Suprapubic skin (tissue), 4 donors: ENCODE measurements around the gene MUC16. TPM values are rescaled to one million over a fixed set of nuclear protein-coding genes. Genes with fewer than 3 reads are reported as not detected.
A peak's percentile ranks its signal among the peaks of the same experiment; 100 is the strongest.

Source experiments
- DNase-seq, 2 donors: peaks; one replicate each; pipeline ENCODE4 v3.0.0-alpha.2; 2019; ENCODE audit warnings: low spot score in 2 of 2
- H3K27ac ChIP-seq: fragments of 200-600 bp; sonication (generic); one replicate; pipeline ENCODE4 v1.5.1; 2019
- H3K27me3 ChIP-seq: fragments of 200-600 bp; sonication (generic); one replicate; pipeline ENCODE4 v1.5.1; 2019
- H3K36me3 ChIP-seq: fragments of 200-600 bp; sonication (generic); one replicate; pipeline ENCODE4 v1.5.1; 2019
- H3K4me1 ChIP-seq: fragments of 200-600 bp; sonication (generic); one replicate; pipeline ENCODE4 v1.5.1; 2019
- H3K4me3 ChIP-seq: fragments of 200-600 bp; sonication (generic); one replicate; pipeline ENCODE4 v1.5.1; 2019; ENCODE audit warnings: mild to moderate bottlenecking
- H3K9me3 ChIP-seq: fragments of 200-600 bp; sonication (generic); one replicate; pipeline ENCODE4 v1.5.1; 2019
- CTCF ChIP-seq, 2 donors: fragments of 200-600 bp in 1 of 2; fragments of 450-650 bp in 1 of 2; sonication (generic) in 1 of 2; IDR thresholded peaks; one replicate each; pipeline ENCODE4 v1.5.1; 2016 to 2019; ENCODE audit warnings: antibody characterized with exemption in 2 of 2, mild to moderate bottlenecking in 1 of 2, moderate library complexity in 1 of 2
- EP300 ChIP-seq: sonication (generic); formaldehyde crosslinking; IDR thresholded peaks from one replicate; pipeline ENCODE4 v1.6.1; 2017; ENCODE audit warnings: antibody characterized with exemption
- POLR2A ChIP-seq, 2 donors: fragments of 450-650 bp; IDR thresholded peaks; one replicate each; pipeline ENCODE4 v1.6.1; 2017; ENCODE audit warnings: antibody characterized with exemption in 2 of 2, mild to moderate bottlenecking in 2 of 2, moderate library complexity in 2 of 2
- POLR2AphosphoS5 ChIP-seq, 3 donors: sonication (generic); formaldehyde crosslinking; IDR thresholded peaks; one replicate each; pipeline ENCODE4 v1.6.1; 2017; ENCODE audit warnings: antibody characterized with exemption in 3 of 3
- WGBS: methylation state at CpG from one replicate; pipeline ENCODE4 v1.1.5; 2018; 5-methylcytosine and 5-hydroxymethylcytosine counted together
- total RNA-seq, 4 donors: library from RNA; depleted of rRNA; stranded (reverse); fragments of >200 nt; gene quantifications; one replicate each; pipeline ENCODE4 v1.1.0, GENCODE V29; 2016

The MUC16 gene
- total RNA-seq, 4 donors from 2014 or later = under 0.01 to 0.91 (median 0.21) TPM

GRCh38 chr19:9013988-9014387, 3.8 kb upstream of the MUC16 start:
- H3K4me3 ChIP-seq = no peak overlapping the region
- no peaks in the 10 kb centered on the region for H3K36me3 ChIP-seq
- H3K4me1 ChIP-seq = peaks cover 7% of the 10 kb centered on the region
- TF ChIP-seq POLR2A (IDR thresholded peaks at IDR 0.05) = no peak
- TF ChIP-seq POLR2AphosphoS5 (IDR thresholded peaks at IDR 0.05) = no peak
- WGBS = 100% methylated on average over 1 of the region's 1 CpG
- H3K9me3 ChIP-seq = no peaks in the 10 kb centered on the region
- H3K27ac ChIP-seq = no peak overlapping the region
- peaks cover 17% of the 10 kb centered on the region for H3K27me3 ChIP-seq
- DNase-seq = no peak

GRCh38 chr19:9011875-9012274, 1.7 kb upstream of the MUC16 start:
- H3K27me3 ChIP-seq = peaks cover 22% of the 10 kb centered on the region
- H3K27ac ChIP-seq = no peak overlapping the region
- peaks cover 7% of the 10 kb centered on the region for H3K4me1 ChIP-seq
- no peaks in the 10 kb centered on the region for H3K9me3 ChIP-seq
- TF ChIP-seq POLR2A (IDR thresholded peaks at IDR 0.05) (no peak), CTCF (IDR thresholded peaks at IDR 0.05) (no peak), POLR2AphosphoS5 (IDR thresholded peaks at IDR 0.05) (no peak)
- no peak overlapping the region for H3K4me3 ChIP-seq
- no peak for DNase-seq
- H3K36me3 ChIP-seq = no peaks in the 10 kb centered on the region
- WGBS = 60% methylated on average over 2 of the region's 2 CpGs

- no peak for TF ChIP-seq EP300
- TF ChIP-seq CTCF (IDR thresholded peaks at IDR 0.05) = no peak
- no peak for TF ChIP-seq POLR2A (IDR thresholded peaks at IDR 0.05)
- no peak for TF ChIP-seq POLR2AphosphoS5 (IDR thresholded peaks at IDR 0.05)
- DNase-seq = no peak
- WGBS = 40% methylated on average over 1 of the region's 12 CpGs
- Histone ChIP-seq H3K36me3 (no peaks in the 10 kb centered on the region), H3K27me3 (peaks cover 22% of the 10 kb centered on the region), H3K4me3 (no peak overlapping the region), H3K4me1 (peaks cover 7% of the 10 kb centered on the region), H3K27ac (no peak overlapping the region), H3K9me3 (no peaks in the 10 kb centered on the region)
Observed at GRCh38 chr19:9010693-9011092, 484 bp upstream of the MUC16 start.

GRCh38 chr19:9009431-9009830, 778 bp downstream of the MUC16 start:
- no peaks in the 10 kb centered on the region for H3K36me3 ChIP-seq
- no peak overlapping the region for H3K27ac ChIP-seq
- peaks cover 7% of the 10 kb centered on the region for H3K4me1 ChIP-seq
- 57% methylated on average over 10 of the region's 10 CpGs for WGBS
- H3K9me3 ChIP-seq = no peaks in the 10 kb centered on the region
- H3K4me3 ChIP-seq = peak overlapping the region; percentile 17
- TF ChIP-seq CTCF (IDR thresholded peaks at IDR 0.05) = no peak
- TF ChIP-seq EP300 = no peak
- no peak for TF ChIP-seq POLR2AphosphoS5 (IDR thresholded peaks at IDR 0.05)
- H3K27me3 ChIP-seq = peaks cover 22% of the 10 kb centered on the region
- no peak for DNase-seq

GRCh38 chr19:9008667-9009066, 1.5 kb downstream of the MUC16 start:
- Histone ChIP-seq H3K9me3 (no peaks in the 10 kb centered on the region), H3K27ac (no peak overlapping the region), H3K4me1 (peaks cover 7% of the 10 kb centered on the region), H3K27me3 (peaks cover 22% of the 10 kb centered on the region), H3K36me3 (no peaks in the 10 kb centered on the region), H3K4me3 (no peak overlapping the region)
- no peak for TF ChIP-seq CTCF (IDR thresholded peaks at IDR 0.05)
- TF ChIP-seq EP300 = no peak
- TF ChIP-seq POLR2AphosphoS5 (IDR thresholded peaks at IDR 0.05) = no peak
- TF ChIP-seq POLR2A (IDR thresholded peaks at IDR 0.05) = no peak
- DNase-seq = no peak
- WGBS = no CpG with 5 or more reads among the region's 10 CpGs

GRCh38 chr19:9000933-9001332, 9.3 kb downstream of the MUC16 start:
- Histone ChIP-seq H3K36me3 (no peaks in the 10 kb centered on the region), H3K4me1 (no peaks in the 10 kb centered on the region), H3K4me3 (no peak overlapping the region), H3K27ac (no peak overlapping the region), H3K9me3 (no peaks in the 10 kb centered on the region), H3K27me3 (no peaks in the 10 kb centered on the region)
- 93% methylated on average over 5 of the region's 5 CpGs for WGBS
- no peak for TF ChIP-seq EP300
- TF ChIP-seq POLR2AphosphoS5 (IDR thresholded peaks at IDR 0.05) = no peak
- no peak for TF ChIP-seq CTCF (IDR thresholded peaks at IDR 0.05)
- no peak for DNase-seq
